IPS-18a (cell line): ENCODE data around the gene OVCH2.

Experiments
- H3K27ac ChIP-seq: one replicate; pipeline ENCODE4 v1.5.1; 2013; ENCODE audit warnings: low read length
- H3K27me3 ChIP-seq: one replicate; pipeline ENCODE4 v1.6.1; 2013; ENCODE audit warnings: mild to moderate bottlenecking, low read length; ENCODE audit not compliant: control insufficient read depth, insufficient read depth
- H3K36me3 ChIP-seq: one replicate; pipeline ENCODE4 v1.6.1; 2013; ENCODE audit warnings: low read depth, low read length; ENCODE audit not compliant: control insufficient read depth
- H3K4me1 ChIP-seq: one replicate; pipeline ENCODE4 v1.6.1; 2013; ENCODE audit warnings: low read depth, low read length; ENCODE audit not compliant: control insufficient read depth
- H3K4me3 ChIP-seq: one replicate; pipeline ENCODE4 v1.5.1; 2013; ENCODE audit warnings: low read length
- H3K9ac ChIP-seq: one replicate; pipeline ENCODE4 v1.6.1; 2013; ENCODE audit warnings: mild to moderate bottlenecking, low read length, moderate library complexity
- H3K9me3 ChIP-seq: one replicate; pipeline ENCODE4 v1.6.1; 2013; ENCODE audit warnings: low read depth, low read length; ENCODE audit not compliant: control insufficient read depth

The OVCH2 gene

GRCh38 chr11:7688238-7688826 lies 17.9 kb downstream of the OVCH2 start:
- Histone ChIP-seq H3K27ac (no peak overlapping the region), H3K4me1 (peaks cover 15% of the 10 kb centered on the region), H3K36me3 (no peaks in the 10 kb centered on the region), H3K9ac (no peak overlapping the region), H3K4me3 (no peak overlapping the region), H3K9me3 (no peaks in the 10 kb centered on the region), H3K27me3 (no peaks in the 10 kb centered on the region)

GRCh38 chr11:7687386-7687785 lies 18.9 kb downstream of the OVCH2 start:
- Histone ChIP-seq H3K27me3 (no peaks in the 10 kb centered on the region), H3K27ac (no peak overlapping the region), H3K4me1 (peaks cover 14% of the 10 kb centered on the region), H3K36me3 (no peaks in the 10 kb centered on the region), H3K4me3 (no peak overlapping the region), H3K9ac (no peak overlapping the region), H3K9me3 (no peaks in the 10 kb centered on the region)

- H3K27me3 ChIP-seq = no peaks in the 10 kb centered on the region
- H3K36me3 ChIP-seq = no peaks in the 10 kb centered on the region
- H3K9ac ChIP-seq = no peak overlapping the region
- H3K27ac ChIP-seq = no peak overlapping the region
- H3K9me3 ChIP-seq = no peaks in the 10 kb centered on the region
- H3K4me1 ChIP-seq = peaks cover 13% of the 10 kb centered on the region
- H3K4me3 ChIP-seq = no peak overlapping the region
Observed at GRCh38 chr11:7686761-7687160, 19.5 kb downstream of the OVCH2 start.

DNA sequence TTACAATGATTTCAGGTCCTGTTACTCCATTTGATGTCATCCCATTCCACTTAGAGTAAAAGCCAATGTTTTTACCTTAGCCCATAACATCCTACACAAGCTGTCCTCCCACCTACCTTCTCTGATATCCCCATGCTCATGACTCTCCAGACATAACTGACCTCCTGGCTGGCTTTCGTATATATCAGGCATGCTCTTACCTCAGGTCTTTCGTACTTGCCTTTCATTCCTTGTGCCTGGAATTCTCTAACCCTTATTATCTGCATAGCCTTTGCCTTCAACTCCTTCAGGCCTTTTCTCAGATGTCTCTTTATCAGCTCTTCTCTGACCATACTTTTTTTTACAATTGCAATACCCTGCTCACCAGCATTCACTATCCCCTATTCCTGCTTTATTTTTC lies 22.7 kb downstream of the OVCH2 start:
- Histone ChIP-seq H3K27me3 (no peaks in the 10 kb centered on the region), H3K27ac (no peak overlapping the region), H3K9me3 (no peaks in the 10 kb centered on the region), H3K4me1 (peaks cover 21% of the 10 kb centered on the region), H3K4me3 (no peak overlapping the region), H3K9ac (no peak overlapping the region), H3K36me3 (no peaks in the 10 kb centered on the region)

GRCh38 chr11:7677796-7678201 lies 28.5 kb downstream of the OVCH2 start:
- H3K9ac ChIP-seq = no peak overlapping the region
- peaks cover 27% of the 10 kb centered on the region for H3K4me1 ChIP-seq
- H3K36me3 ChIP-seq = no peaks in the 10 kb centered on the region
- H3K4me3 ChIP-seq = no peak overlapping the region
- H3K27ac ChIP-seq = no peak overlapping the region
- H3K9me3 ChIP-seq = no peaks in the 10 kb centered on the region
- H3K27me3 ChIP-seq = peaks cover 7% of the 10 kb centered on the region

GRCh38 chr11:7677071-7677470 lies 29.2 kb downstream of the OVCH2 start:
- Histone ChIP-seq H3K27ac (no peak overlapping the region), H3K4me3 (no peak overlapping the region), H3K9ac (no peak overlapping the region), H3K36me3 (no peaks in the 10 kb centered on the region), H3K9me3 (no peaks in the 10 kb centered on the region), H3K4me1 (peaks cover 29% of the 10 kb centered on the region), H3K27me3 (peaks cover 7% of the 10 kb centered on the region)

DNA sequence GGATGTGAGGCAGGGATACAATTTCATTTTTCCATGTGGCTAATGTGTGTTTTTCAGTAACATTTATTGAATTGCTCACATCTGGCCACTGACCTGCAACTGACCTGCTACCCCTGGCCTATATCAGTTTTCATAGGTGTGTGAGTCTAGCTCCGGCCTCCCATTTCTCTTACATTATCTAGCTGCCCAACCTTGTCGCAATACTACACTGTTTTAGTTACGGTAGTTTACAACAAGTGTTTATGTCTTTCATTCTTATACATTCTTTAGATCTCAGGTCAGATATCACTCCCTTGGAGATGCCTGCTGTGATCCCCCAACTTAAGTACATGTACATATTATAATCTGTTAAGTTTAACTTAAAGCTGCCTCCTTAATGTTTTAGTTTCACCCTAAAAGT lies 30.6 kb downstream of the OVCH2 start:
- Histone ChIP-seq H3K9ac (no peak overlapping the region), H3K27ac (no peak overlapping the region), H3K36me3 (no peaks in the 10 kb centered on the region), H3K9me3 (no peaks in the 10 kb centered on the region), H3K4me1 (peaks cover 29% of the 10 kb centered on the region), H3K27me3 (peaks cover 7% of the 10 kb centered on the region), H3K4me3 (no peak overlapping the region)

- Histone ChIP-seq H3K27me3 (peaks cover 7% of the 10 kb centered on the region), H3K9me3 (no peaks in the 10 kb centered on the region), H3K4me1 (peaks cover 23% of the 10 kb centered on the region), H3K4me3 (peak overlapping the region; percentile 62), H3K27ac (no peak overlapping the region), H3K36me3 (peaks cover 2% of the 10 kb centered on the region), H3K9ac (peak overlapping the region; percentile 68)
Observed at GRCh38 chr11:7673724-7674434, 32.4 kb downstream of the OVCH2 start.

GRCh38 chr11:7672960-7673723 lies 33.1 kb downstream of the OVCH2 start, which contains the start of gene CYB5R2:
CYB5R2 (minus strand) TSS chr11:7673500; CDS start chr11:7672825, 675 bp downstream.
- peaks cover 16% of the 10 kb centered on the region for H3K4me1 ChIP-seq
- peaks cover 7% of the 10 kb centered on the region for H3K27me3 ChIP-seq
- H3K4me3 ChIP-seq = peak within 1 kb of the TSS; percentile 62
- H3K9me3 ChIP-seq = no peaks in the 10 kb centered on the region
- H3K36me3 ChIP-seq = peaks cover 5% of the 10 kb centered on the region
- peak within 1 kb of the TSS; percentile 68 for H3K9ac ChIP-seq
- H3K27ac ChIP-seq = no peak within 1 kb of the TSS

GRCh38 chr11:7672276-7672959 lies 33.9 kb downstream of the OVCH2 start:
- peaks cover 11% of the 10 kb centered on the region for H3K4me1 ChIP-seq
- H3K27ac ChIP-seq = no peak overlapping the region
- peaks cover 5% of the 10 kb centered on the region for H3K36me3 ChIP-seq
- H3K27me3 ChIP-seq = peaks cover 7% of the 10 kb centered on the region
- H3K9me3 ChIP-seq = no peaks in the 10 kb centered on the region
- no peak overlapping the region for H3K9ac ChIP-seq
- no peak overlapping the region for H3K4me3 ChIP-seq
